ENCODE results near the gene SPAAR. TPM values are rescaled to one million over a fixed set of nuclear protein-coding genes. Genes with fewer than 3 reads are reported as not detected.

Gene SPAAR
- total RNA-seq, 1 experiment from 2014 or later, result not detected

GRCh38 chr9:35908504-35909125 is 675 bp upstream of the SPAAR start (continued):
- TF ChIP-seq REST (IDR thresholded peaks at IDR 0.05; ENCODE audit: low read depth) (no peak), EZH2phosphoT487 (IDR thresholded peaks at IDR 0.05; ENCODE audit: borderline replicate concordance) (no peak), SIN3A (IDR thresholded peaks at IDR 0.05; ENCODE audit: low read depth) (no peak), ZFX (IDR thresholded peaks at IDR 0.05) (no peak), RAD21 (IDR thresholded peaks at IDR 0.05; ENCODE audit: low read depth) (no peak)

DNA sequence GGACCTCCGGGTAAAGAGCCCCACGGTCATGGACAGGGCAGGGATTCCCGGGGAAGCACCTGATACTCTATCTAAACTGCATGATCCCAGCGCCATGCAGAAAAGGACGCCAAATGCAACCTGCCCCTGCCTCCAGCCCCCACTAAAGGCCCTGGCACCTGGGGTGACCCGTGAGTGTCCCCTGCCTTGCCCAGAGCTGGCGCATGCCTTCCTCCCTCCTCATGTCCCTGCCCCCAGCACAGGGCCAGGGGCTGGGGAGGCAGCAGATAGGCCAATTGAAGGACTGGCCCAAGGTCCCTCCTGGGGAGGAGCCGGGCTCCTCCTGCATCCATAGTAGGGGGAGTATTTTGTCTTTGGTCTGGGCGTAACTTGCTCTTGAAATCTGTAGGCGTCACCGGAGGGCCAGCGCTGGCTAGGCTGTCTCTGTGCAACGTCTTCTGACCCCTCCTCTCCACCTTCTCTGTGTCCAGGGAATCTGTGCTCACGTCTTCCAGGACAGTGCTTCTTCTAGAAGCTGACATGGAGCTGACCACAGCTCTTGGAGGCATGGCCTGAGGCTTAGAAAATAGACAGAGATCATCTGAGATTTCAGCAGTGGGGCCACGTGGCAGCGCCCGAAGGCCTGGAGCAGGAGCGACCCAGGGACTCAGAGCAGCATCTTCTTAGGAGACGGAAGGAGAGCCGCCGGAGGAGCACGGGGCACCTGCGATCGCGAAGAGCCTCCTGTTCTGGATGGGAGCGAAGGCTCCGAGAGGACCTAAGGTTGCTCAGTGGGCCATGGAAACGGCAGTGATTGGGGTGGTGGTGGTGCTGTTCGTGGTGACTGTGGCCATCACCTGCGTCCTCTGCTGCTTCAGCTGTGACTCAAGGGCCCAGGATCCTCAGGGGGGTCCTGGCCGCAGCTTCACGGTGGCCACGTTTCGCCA is 660 bp downstream of the SPAAR start:
- Histone ChIP-seq H4K20me1 (ENCODE audit: insufficient read depth) (no peaks in the 10 kb centered on the region), H3K4me3 (replicated peaks in 1 of 2; ENCODE audit: low read depth in 1 of 2, low read length in 2 of 2) (no peak overlapping the region), H2AFZ (ENCODE audit: low read depth, low read length, poor library complexity, severe bottlenecking) (no peak overlapping the region), H3K27me3 (ENCODE audit: insufficient read depth, low read length) (no peaks in the 10 kb centered on the region), H3K9me3 (ENCODE audit: control insufficient read depth in 1 of 2, insufficient read depth in 1 of 2, low read depth in 1 of 2, low read length in 2 of 2) (no peaks in the 10 kb centered on the region), H3K36me3 (ENCODE audit: control insufficient read depth in 1 of 2, insufficient read depth in 2 of 2, low read length in 2 of 2) (no peaks in the 10 kb centered on the region), H3K4me2 (ENCODE audit: low read length) (no peak overlapping the region), H3K27ac (ENCODE audit: low read depth, low read length) (no peak overlapping the region; the same call in 1 of the 2 replicates), H3K9ac (ENCODE audit: low read length) (no peak overlapping the region), H3K9me2 (ENCODE audit: insufficient read depth) (no peaks in the 10 kb centered on the region), H3K79me2 (ENCODE audit: insufficient read depth, low read length) (no peaks in the 10 kb centered on the region), H3K4me1 (ENCODE audit: control insufficient read depth in 1 of 2, insufficient read depth in 2 of 2, low read length in 2 of 2) (peaks cover 44 to 64% of the 10 kb centered on the region in 2 experiments)
- ATAC-seq (no peak), DNase-seq (ENCODE audit: low read depth, low spot score) (no peak)
- ChIA-PET POLR2A (no interaction called here), RAD21 (ENCODE audit: low non-redundant PET in 1 of 2, low total read pairs in 2 of 2, uncharacterized antibody in 2 of 2, unreplicated experiment in 2 of 2) (no interaction called here), CTCF (interaction anchor here (2.4 kb wide), 1 partner anchor 120 kb away, joined by 8 read pairs; no protein-coding TSS in a partner anchor)
- intact Hi-C loops (cut with micrococcal nuclease), result no loop called here
- no TSS peak for BruUV-seq (replicated peaks)
- TF ChIP-seq FOSL1 (IDR thresholded peaks at IDR 0.05; ENCODE audit: low read depth) (no peak), CBX3 (IDR thresholded peaks at IDR 0.05; ENCODE audit: low read depth) (no peak), POLR2A (IDR thresholded peaks at IDR 0.05; ENCODE audit: borderline replicate concordance, extremely low read depth, insufficient read depth, insufficient read length) (no peak), TCF7L2 (IDR thresholded peaks at IDR 0.05; ENCODE audit: borderline replicate concordance, extremely low read depth, insufficient read depth, insufficient read length) (no peak), MAX (IDR thresholded peaks at IDR 0.05) (no peak), SP1 (IDR thresholded peaks at IDR 0.05; ENCODE audit: low read depth) (no peak)
